Activated naive CD8-positive, alpha-beta T cell (primary cell): ENCODE data around the gene GALK1.
"Not testable (repeated sequence)": the region's sequence is repeated elsewhere in the genome, so short reads cannot be mapped to it uniquely, and the experiment has no call there.

Source experiments
- H3K27ac Mint-ChIP-seq: one replicate; pipeline ENCODE4 v1.8.0; 2021; ENCODE audit warnings: mixed read lengths
- H3K27me3 Mint-ChIP-seq: one replicate; pipeline ENCODE4 v1.8.0; 2021; ENCODE audit warnings: mixed read lengths
- H3K36me3 Mint-ChIP-seq: one replicate; pipeline ENCODE4 v1.8.0; 2021; ENCODE audit warnings: mixed read lengths
- H3K4me1 Mint-ChIP-seq: one replicate; pipeline ENCODE4 v1.8.0; 2021; ENCODE audit warnings: low read depth, mixed read lengths
- H3K4me3 Mint-ChIP-seq: one replicate; pipeline ENCODE4 v1.8.0; 2021; ENCODE audit warnings: mild to moderate bottlenecking, mixed read lengths
- H3K9me3 Mint-ChIP-seq: one replicate; pipeline ENCODE4 v1.8.0; 2021; ENCODE audit warnings: low read depth, mixed read lengths

GALK1 gene

GRCh38 chr17:75759978-75760640 is 4.9 kb downstream of the GALK1 start:
- not testable (repeated sequence) for H3K27ac Mint-ChIP-seq, H3K4me3 Mint-ChIP-seq, H3K36me3 Mint-ChIP-seq, H3K27me3 Mint-ChIP-seq, H3K9me3 Mint-ChIP-seq
- peaks cover 12% of the 10 kb centered on the region for H3K4me1 Mint-ChIP-seq

GRCh38 chr17:75759457-75759856 is 5.5 kb downstream of the GALK1 start:
- Mint-ChIP-seq H3K4me3 (no peak overlapping the region), H3K4me1 (peaks cover 17% of the 10 kb centered on the region), H3K27ac (no peak overlapping the region)

GRCh38 chr17:75758131-75758905 is 6.7 kb downstream of the GALK1 start:
- Mint-ChIP-seq H3K4me1 (peaks cover 11% of the 10 kb centered on the region), H3K36me3 (no peaks in the 10 kb centered on the region), H3K9me3 (no peaks in the 10 kb centered on the region), H3K27ac (no peak overlapping the region), H3K4me3 (no peak overlapping the region), H3K27me3 (no peaks in the 10 kb centered on the region)

More at GRCh38 chr17:75759457-75759856, 5.5 kb downstream of the GALK1 start:
- Mint-ChIP-seq H3K36me3 (no peaks in the 10 kb centered on the region), H3K9me3 (no peaks in the 10 kb centered on the region), H3K27me3 (no peaks in the 10 kb centered on the region)

- Mint-ChIP-seq H3K27me3 (no peaks in the 10 kb centered on the region), H3K9me3 (no peaks in the 10 kb centered on the region), H3K4me3 (no peak overlapping the region), H3K36me3 (no peaks in the 10 kb centered on the region), H3K27ac (no peak overlapping the region), H3K4me1 (peaks cover 9% of the 10 kb centered on the region)
These were observed 7.8 kb downstream of the GALK1 start for GRCh38 chr17:75757086-75757681.

- H3K9me3 Mint-ChIP-seq: no peaks in the 10 kb centered on the region
- H3K4me3 Mint-ChIP-seq: no peak overlapping the region
- no peaks in the 10 kb centered on the region for H3K36me3 Mint-ChIP-seq
- H3K4me1 Mint-ChIP-seq: peaks cover 9% of the 10 kb centered on the region
- no peaks in the 10 kb centered on the region for H3K27me3 Mint-ChIP-seq
- H3K27ac Mint-ChIP-seq: no peak overlapping the region
These were observed 8.4 kb downstream of the GALK1 start for GRCh38 chr17:75756451-75757085.

- no peaks in the 10 kb centered on the region for H3K27me3 Mint-ChIP-seq
- peaks cover 9% of the 10 kb centered on the region for H3K4me1 Mint-ChIP-seq
- no peak overlapping the region for H3K27ac Mint-ChIP-seq
- no peak overlapping the region for H3K4me3 Mint-ChIP-seq
- H3K36me3 Mint-ChIP-seq: no peaks in the 10 kb centered on the region
- no peaks in the 10 kb centered on the region for H3K9me3 Mint-ChIP-seq
These were observed 9.0 kb downstream of the GALK1 start for GRCh38 chr17:75755990-75756389.

GRCh38 chr17:75755205-75755901 is 9.6 kb downstream of the GALK1 start:
- no peaks in the 10 kb centered on the region for H3K36me3 Mint-ChIP-seq
- no peaks in the 10 kb centered on the region for H3K9me3 Mint-ChIP-seq
- no peak overlapping the region for H3K4me3 Mint-ChIP-seq
- H3K4me1 Mint-ChIP-seq: peaks cover 9% of the 10 kb centered on the region
- H3K27me3 Mint-ChIP-seq: no peaks in the 10 kb centered on the region
- H3K27ac Mint-ChIP-seq: no peak overlapping the region

GRCh38 chr17:75754378-75755204 is 10.4 kb downstream of the GALK1 start:
- H3K9me3 Mint-ChIP-seq: no peaks in the 10 kb centered on the region
- H3K4me1 Mint-ChIP-seq: peaks cover 13% of the 10 kb centered on the region
- H3K27ac Mint-ChIP-seq: peak overlapping the region; percentile 72
- no peaks in the 10 kb centered on the region for H3K36me3 Mint-ChIP-seq
- peak overlapping the region; percentile 79 for H3K4me3 Mint-ChIP-seq
- H3K27me3 Mint-ChIP-seq: no peaks in the 10 kb centered on the region

GRCh38 chr17:75753514-75754377 is 11.2 kb downstream of the GALK1 start:
- Mint-ChIP-seq H3K27me3 (no peaks in the 10 kb centered on the region), H3K4me1 (peaks cover 13% of the 10 kb centered on the region), H3K27ac (no peak overlapping the region), H3K4me3 (peak overlapping the region; percentile 59), H3K36me3 (no peaks in the 10 kb centered on the region), H3K9me3 (no peaks in the 10 kb centered on the region)

GRCh38 chr17:75752802-75753513 is 12.0 kb downstream of the GALK1 start:
- Mint-ChIP-seq H3K4me3 (peak overlapping the region; percentile 59), H3K36me3 (no peaks in the 10 kb centered on the region), H3K4me1 (peaks cover 13% of the 10 kb centered on the region), H3K27me3 (no peaks in the 10 kb centered on the region), H3K9me3 (no peaks in the 10 kb centered on the region), H3K27ac (peak overlapping the region; percentile 66)

- Mint-ChIP-seq H3K4me1 (peaks cover 13% of the 10 kb centered on the region), H3K27ac (no peak overlapping the region), H3K4me3 (no peak overlapping the region), H3K9me3 (no peaks in the 10 kb centered on the region), H3K36me3 (no peaks in the 10 kb centered on the region), H3K27me3 (no peaks in the 10 kb centered on the region)
These were observed 12.6 kb downstream of the GALK1 start for GRCh38 chr17:75752405-75752709.

- H3K4me3 Mint-ChIP-seq: no peak overlapping the region
- H3K9me3 Mint-ChIP-seq: no peaks in the 10 kb centered on the region
- H3K36me3 Mint-ChIP-seq: no peaks in the 10 kb centered on the region
- H3K4me1 Mint-ChIP-seq: peaks cover 13% of the 10 kb centered on the region
- no peaks in the 10 kb centered on the region for H3K27me3 Mint-ChIP-seq
- H3K27ac Mint-ChIP-seq: no peak overlapping the region
These were observed 13.2 kb downstream of the GALK1 start for GRCh38 chr17:75751676-75752404.
